Endothelial cell of umbilical vein (primary cell): ENCODE results near the gene DGKG. TPM values are rescaled to one million over a fixed set of nuclear protein-coding genes. Genes with fewer than 3 reads are reported as not detected.

Experiments
- BruUV-seq: library from RNA; stranded (reverse); fragments of 400-500 nt; replicated peaks from 2 replicates; lab custom pipeline; 2021; lab: Mats Ljungman, UMichigan
- CTCF ChIA-PET: fragments of 300-600, 350-600 bp; sonication (Branson Sonifier 250); formaldehyde crosslinking; loops from one replicate; lab custom pipeline; 2021; ENCODE audit warnings: antibody characterized with exemption, inconsistent platforms; lab: Charles Lee
- POLR2A ChIA-PET: fragments of 300-600, 350-600 bp; sonication (Branson Sonifier 250); formaldehyde crosslinking; loops from one replicate; lab custom pipeline; 2021; ENCODE audit warnings: antibody characterized with exemption, inconsistent platforms; lab: Charles Lee
- DNase-seq: peaks from one replicate; pipeline ENCODE4 v3.0.0-alpha.2; 2011; ENCODE audit warnings: low read depth, low spot score
- FAIRE-seq: peaks from 2 replicates; lab custom pipeline; 2011; peaks lifted over from hg19 to GRCh38; lab: Jason Lieb, UNC
- H2AFZ ChIP-seq: 2 replicates; pipeline ENCODE4 v1.6.0; 2012; ENCODE audit warnings: low read depth, low read length, control low read depth, inconsistent platforms
- H3K27ac ChIP-seq: 2 replicates; pipeline ENCODE4 v1.5.1; 2011; ENCODE audit warnings: low read depth, mild to moderate bottlenecking, control low read depth, low read length, moderate library complexity; ENCODE audit not compliant: insufficient read depth
- H3K27me3 ChIP-seq, 2 experiments: 2 replicates each; pipeline versions ENCODE4 v1.6.0 to v1.6.1; 2011; ENCODE audit warnings: low read length in 2 of 2, mixed read lengths in 1 of 2; ENCODE audit not compliant: control insufficient read depth in 2 of 2, insufficient read depth in 2 of 2
- H3K36me3 ChIP-seq, 2 experiments: 2 replicates in 1 of 2; 3 replicates in 1 of 2; pipeline ENCODE4 v1.5.1; 2011; ENCODE audit warnings: low read length in 2 of 2, mild to moderate bottlenecking in 1 of 2, moderate library complexity in 1 of 2; ENCODE audit not compliant: control insufficient read depth in 2 of 2, insufficient read depth in 2 of 2; ENCODE audit errors: extremely low read depth in 1 of 2
- H3K4me1 ChIP-seq: 3 replicates; pipeline ENCODE4 v1.5.1; 2011; ENCODE audit warnings: mild to moderate bottlenecking, low read length; ENCODE audit not compliant: control insufficient read depth, insufficient read depth; ENCODE audit errors: extremely low read depth
- H3K4me2 ChIP-seq: 2 replicates; pipeline ENCODE4 v1.6.1; 2011; ENCODE audit warnings: low read length, control low read depth, mixed read lengths; ENCODE audit not compliant: insufficient read depth
- H3K4me3 ChIP-seq, 3 experiments: fragments of 200-600 bp in 1 of 3; sonication (generic), shearing (Covaris generic) in 1 of 3; replicated peaks in 1 of 3; 2 replicates each; pipeline ENCODE4 v1.5.1; 2011 to 2016; ENCODE audit warnings: control low read depth in 3 of 3, low read length in 3 of 3, mild to moderate bottlenecking in 2 of 3, inconsistent platforms in 1 of 3, low read depth in 1 of 3, moderate library complexity in 1 of 3; ENCODE audit not compliant: insufficient read depth in 1 of 3
- H3K79me2 ChIP-seq: 2 replicates; pipeline ENCODE4 v1.6.0; 2012; ENCODE audit warnings: low read length, inconsistent platforms; ENCODE audit not compliant: control insufficient read depth, insufficient read depth
- H3K9ac ChIP-seq: replicated peaks from 2 replicates; pipeline ENCODE3; 2011; ENCODE audit warnings: low read length, control low read depth; ENCODE audit not compliant: insufficient read depth; ENCODE audit errors: extremely low read depth
- H3K9me1 ChIP-seq: replicated peaks from 3 replicates; pipeline ENCODE4 v1.6.0; 2011; ENCODE audit warnings: mild to moderate bottlenecking, low read length; ENCODE audit not compliant: control insufficient read depth, insufficient read depth; ENCODE audit errors: extremely low read depth
- H3K9me3 ChIP-seq: replicated peaks from 2 replicates; pipeline ENCODE4 v1.5.1; 2012; ENCODE audit warnings: low read length, inconsistent platforms; ENCODE audit not compliant: control insufficient read depth, insufficient read depth
- H4K20me1 ChIP-seq: replicated peaks from 2 replicates; pipeline ENCODE3; 2011; ENCODE audit warnings: mild to moderate bottlenecking, low read length; ENCODE audit not compliant: control insufficient read depth, insufficient read depth; ENCODE audit errors: extremely low read depth
- CTCF ChIP-seq, 2 donors: IDR thresholded peaks; 1 replicate in 1 of 2; 2 replicates in 1 of 2; pipeline ENCODE4 v1.5.1; 2011; ENCODE audit warnings: low read length in 2 of 2, mild to moderate bottlenecking in 2 of 2, moderate library complexity in 2 of 2, control low read depth in 1 of 2, inconsistent platforms in 1 of 2, low read depth in 1 of 2; ENCODE audit not compliant: insufficient read depth in 1 of 2; ENCODE audit errors: extremely low read depth in 1 of 2
- EZH2 ChIP-seq: IDR thresholded peaks from 2 replicates; pipeline ENCODE4 v1.6.1; 2012; ENCODE audit warnings: borderline replicate concordance, low read depth, mild to moderate bottlenecking, moderate library complexity, low read length, inconsistent platforms; ENCODE audit not compliant: severe bottlenecking
- FOS ChIP-seq: IDR thresholded peaks from 2 replicates; pipeline ENCODE4 v1.6.1; 2011; ENCODE audit warnings: mild to moderate bottlenecking, low read length, moderate library complexity, borderline replicate concordance; ENCODE audit not compliant: insufficient read depth
- GATA2 ChIP-seq: IDR thresholded peaks from 2 replicates; pipeline ENCODE4 v1.7.0; 2011; ENCODE audit warnings: low read depth, mild to moderate bottlenecking, moderate library complexity, mixed read lengths, low read length; ENCODE audit not compliant: insufficient read length, insufficient read depth
- JUN ChIP-seq: IDR thresholded peaks from 2 replicates; pipeline ENCODE4 v1.6.1; 2011; ENCODE audit warnings: borderline replicate concordance, low read depth; ENCODE audit not compliant: insufficient read length, insufficient read depth
- MAX ChIP-seq: IDR thresholded peaks from 2 replicates; pipeline ENCODE4 v1.6.1; 2011; ENCODE audit not compliant: insufficient read depth, insufficient read length
- MYC ChIP-seq: IDR thresholded peaks from one replicate; pipeline ENCODE4 v1.6.1; 2011; ENCODE audit warnings: mild to moderate bottlenecking, low read depth, low read length
- POLR2A ChIP-seq: IDR thresholded peaks from 2 replicates; pipeline ENCODE4 v1.6.1; 2012; ENCODE audit warnings: low read depth, mild to moderate bottlenecking, control low read depth, low read length
- POLR2AphosphoS5 ChIP-seq: IDR thresholded peaks from 2 replicates; pipeline ENCODE4 v1.6.1; 2012; ENCODE audit warnings: low read depth, mild to moderate bottlenecking, control low read depth, low read length, moderate library complexity; ENCODE audit not compliant: insufficient read depth
- dilution Hi-C: fragments of 300-500 bp; cut with MboI; formaldehyde crosslinking; loops from one replicate; pipeline ENCODE4 v1.15.0; 2019; ENCODE audit warnings: low sequenced_read_pairs; ENCODE audit not compliant: extremely low pct_ligation_motif_present
- intact Hi-C: fragments of 100-400 bp; cut with micrococcal nuclease; formaldehyde crosslinking; loops from one replicate; pipeline ENCODE4 v1.10.0; 2022
- polyA plus RNA-seq, 4 experiments: library from polyadenylated mRNA; depleted of rRNA in 3 of 4; stranded (reverse) in 3 of 4; unstranded in 1 of 4; fragments of >200 nt; gene quantifications; 2 replicates each; pipeline versions ENCODE4 v1.2.1 to v1.2.3, GENCODE V29; 2011 to 2012; ENCODE audit warnings: missing spikeins in 1 of 4
- total RNA-seq: library from RNA; stranded (reverse); gene quantifications from 2 replicates; pipeline ENCODE4 v1.2.3, GENCODE V29; 2021

The DGKG gene
- total and polyA plus RNA-seq, 2 donors (not counting 3 experiments of a cell fraction or from before 2014, with no cell fraction given) = not detected

GRCh38 chr3:186172353-186172752, 189.7 kb downstream of the DGKG start:
- FAIRE-seq (no peak), DNase-seq (no peak)
- BruUV-seq = no TSS peak
- dilution Hi-C loops (no loop called here), intact Hi-C loops (no loop called here)
- TF ChIP-seq POLR2A = no peak
- TF ChIP-seq POLR2AphosphoS5 = no peak
- TF ChIP-seq GATA2 = no peak
- TF ChIP-seq MYC = no peak
- no peak for TF ChIP-seq MAX
- no peak for TF ChIP-seq JUN
- TF ChIP-seq FOS = no peak
- no peak for TF ChIP-seq CTCF (IDR thresholded peaks at IDR 0.05; ENCODE audit: extremely low read depth in 1 of 2, insufficient read depth in 1 of 2, low read depth in 1 of 2, low read length in 2 of 2)
- no peak for TF ChIP-seq EZH2
- Histone ChIP-seq H3K9me1 (no peaks in the 10 kb centered on the region), H3K27ac (no peak overlapping the region), H2AFZ (no peak overlapping the region), H3K79me2 (no peaks in the 10 kb centered on the region), H3K4me2 (no peak overlapping the region), H3K4me1 (no peaks in the 10 kb centered on the region), H3K9me3 (no peaks in the 10 kb centered on the region), H3K36me3 (no peaks in the 10 kb centered on the region), H4K20me1 (no peaks in the 10 kb centered on the region), H3K9ac (no peak overlapping the region), H3K27me3 (no peaks in the 10 kb centered on the region), H3K4me3 (no peak overlapping the region)
- ChIA-PET POLR2A (no interaction called here), CTCF (no interaction called here)
